Keratinocyte (primary cell): ENCODE results near the gene KIAA1217.

Experiments
- EZH2 ChIP-seq: IDR thresholded peaks from one replicate; pipeline ENCODE4 v1.6.1; 2012; ENCODE audit warnings: inconsistent platforms, mild to moderate bottlenecking, low read length, moderate library complexity
- TF ChIP-seq, protein P1 (sequence below), 3 experiments: IDR thresholded peaks in 1 of 3; conservative IDR thresholded peaks in 1 of 3; optimal IDR thresholded peaks in 1 of 3; 2 replicates in 2 of 3; 3 replicates in 1 of 3; pipeline versions ENCODE3 to v1.5.1; 2011; ENCODE audit warnings: low read length in 3 of 3, mild to moderate bottlenecking in 3 of 3, moderate library complexity in 2 of 3, control low read depth in 1 of 3, inconsistent platforms in 1 of 3; ENCODE audit not compliant: insufficient read depth in 2 of 3; ENCODE audit errors: extremely low read depth in 1 of 3

DNA sequence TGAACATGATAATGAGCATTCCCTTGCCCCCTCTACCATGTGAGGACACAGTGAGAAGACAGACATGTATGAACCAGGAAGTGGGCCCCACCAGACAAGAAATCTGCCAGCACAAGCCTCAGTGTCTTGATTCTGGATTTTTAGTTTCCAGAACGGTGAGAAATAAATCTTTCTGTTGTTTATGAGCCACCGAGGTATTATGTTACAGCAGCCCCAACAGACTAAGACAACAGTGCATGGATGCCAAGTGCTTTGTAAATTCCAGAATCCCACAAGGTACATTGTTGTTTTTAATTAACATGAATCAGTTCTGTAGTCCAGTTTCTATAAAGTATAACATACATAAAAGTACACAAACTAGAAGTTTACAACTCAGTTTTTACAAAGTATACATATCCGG lies 352.5 kb downstream of the KIAA1217 start:
- TF ChIP-seq, protein P1, sequence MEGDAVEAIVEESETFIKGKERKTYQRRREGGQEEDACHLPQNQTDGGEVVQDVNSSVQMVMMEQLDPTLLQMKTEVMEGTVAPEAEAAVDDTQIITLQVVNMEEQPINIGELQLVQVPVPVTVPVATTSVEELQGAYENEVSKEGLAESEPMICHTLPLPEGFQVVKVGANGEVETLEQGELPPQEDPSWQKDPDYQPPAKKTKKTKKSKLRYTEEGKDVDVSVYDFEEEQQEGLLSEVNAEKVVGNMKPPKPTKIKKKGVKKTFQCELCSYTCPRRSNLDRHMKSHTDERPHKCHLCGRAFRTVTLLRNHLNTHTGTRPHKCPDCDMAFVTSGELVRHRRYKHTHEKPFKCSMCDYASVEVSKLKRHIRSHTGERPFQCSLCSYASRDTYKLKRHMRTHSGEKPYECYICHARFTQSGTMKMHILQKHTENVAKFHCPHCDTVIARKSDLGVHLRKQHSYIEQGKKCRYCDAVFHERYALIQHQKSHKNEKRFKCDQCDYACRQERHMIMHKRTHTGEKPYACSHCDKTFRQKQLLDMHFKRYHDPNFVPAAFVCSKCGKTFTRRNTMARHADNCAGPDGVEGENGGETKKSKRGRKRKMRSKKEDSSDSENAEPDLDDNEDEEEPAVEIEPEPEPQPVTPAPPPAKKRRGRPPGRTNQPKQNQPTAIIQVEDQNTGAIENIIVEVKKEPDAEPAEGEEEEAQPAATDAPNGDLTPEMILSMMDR (optimal IDR thresholded peaks at IDR 0.05 in 1 of 3, IDR thresholded peaks at IDR 0.05 in 1 of 3, conservative IDR thresholded peaks at IDR 0.05 in 1 of 3; ENCODE audit: extremely low read depth in 1 of 3, insufficient read depth in 2 of 3, low read length in 3 of 3): no peak
- no peak for TF ChIP-seq EZH2
